NCI-H2196 treated with DMSO at 0.1 percent for 48 hours (cell line): ENCODE measurements around the gene NUP188.

Experiments
- DNase-seq: peaks from one replicate; lab custom pipeline; 2025; ENCODE audit not compliant: unreplicated experiment; lab: John Stamatoyannopoulos, UW

The NUP188 gene

GRCh38 chr9:129007035-129007765 lies 59.7 kb downstream of the NUP188 start:
- DNase-seq: no peak

- no peak for DNase-seq
These were observed 60.4 kb downstream of the NUP188 start for GRCh38 chr9:129007766-129008468.

GRCh38 chr9:129008469-129008965 lies 61.0 kb downstream of the NUP188 start:
- no peak for DNase-seq

GRCh38 chr9:129008986-129009583 lies 61.6 kb downstream of the NUP188 start:
- DNase-seq: no peak

- DNase-seq: no peak
These were observed 62.2 kb downstream of the NUP188 start for GRCh38 chr9:129009584-129010141.

GRCh38 chr9:129010267-129010975 lies 62.9 kb downstream of the NUP188 start:
- DNase-seq: no peak

- DNase-seq: no peak
These were observed 63.7 kb downstream of the NUP188 start for GRCh38 chr9:129011170-129011569.

- DNase-seq: no peak
These were observed 64.3 kb downstream of the NUP188 start for GRCh38 chr9:129011761-129012181.

GRCh38 chr9:129012343-129012742 lies 64.8 kb downstream of the NUP188 start:
- DNase-seq: no peak

- no peak for DNase-seq
These were observed 65.5 kb downstream of the NUP188 start for GRCh38 chr9:129012893-129013448.

- DNase-seq: no peak
These were observed 66.2 kb downstream of the NUP188 start for GRCh38 chr9:129013674-129014073.

GRCh38 chr9:129014124-129014523 lies 66.6 kb downstream of the NUP188 start:
- DNase-seq: no peak

GRCh38 chr9:129014608-129015007 lies 67.1 kb downstream of the NUP188 start:
- no peak for DNase-seq

- DNase-seq: no peak
These were observed 73.6 kb downstream of the NUP188 start for GRCh38 chr9:129021091-129021490.

- no peak for DNase-seq
These were observed 74.5 kb downstream of the NUP188 start for GRCh38 chr9:129022037-129022436.

GRCh38 chr9:129023036-129023907 lies 75.8 kb downstream of the NUP188 start:
- peak; percentile 76 for DNase-seq

GRCh38 chr9:129023908-129024233 lies 76.4 kb downstream of the NUP188 start:
- DNase-seq: no peak

- DNase-seq: no peak
These were observed 79.1 kb downstream of the NUP188 start for GRCh38 chr9:129026442-129027223.

- no peak for DNase-seq
These were observed 79.8 kb downstream of the NUP188 start for GRCh38 chr9:129027224-129027684.
